Progenitor cell of endocrine pancreas (in vitro differentiated cells): Measurements from ENCODE around the gene PARD3. TPM values are rescaled to one million over a fixed set of nuclear protein-coding genes. Genes with fewer than 3 reads are reported as not detected.

Experiments used
- DNase-seq: peaks from one replicate; pipeline ENCODE4 v3.0.0; 2021; ENCODE audit warnings: low spot score; ENCODE audit not compliant: unreplicated experiment
- H3K27ac Mint-ChIP-seq: 2 replicates; pipeline ENCODE4 v1.8.0; 2021; ENCODE audit warnings: mild to moderate bottlenecking, moderate library complexity, mixed read lengths
- H3K27me3 Mint-ChIP-seq: 2 replicates; pipeline ENCODE4 v1.8.0; 2021; ENCODE audit warnings: mixed read lengths
- H3K36me3 Mint-ChIP-seq: 2 replicates; pipeline ENCODE4 v1.8.0; 2022; ENCODE audit warnings: mixed read lengths; ENCODE audit not compliant: insufficient read depth
- H3K4me1 Mint-ChIP-seq: 2 replicates; pipeline ENCODE4 v1.8.0; 2021; ENCODE audit warnings: low read depth, mixed read lengths
- H3K4me3 Mint-ChIP-seq: 2 replicates; pipeline ENCODE4 v1.8.0; 2021; ENCODE audit warnings: low read depth, mild to moderate bottlenecking, moderate library complexity, mixed read lengths
- H3K9me3 Mint-ChIP-seq: 2 replicates; pipeline ENCODE4 v1.8.0; 2021; ENCODE audit warnings: low read depth, mixed read lengths
- total RNA-seq: library from RNA; stranded (reverse); gene quantifications from 2 replicates; pipeline ENCODE4 v1.2.1, GENCODE V29; 2021
- TF ChIP-seq, protein P1 (sequence below): fragments of 200-600 bp; sonication (generic); IDR thresholded peaks from one replicate; pipeline ENCODE4 v1.5.0; 2021; ENCODE audit warnings: antibody characterized with exemption, mild to moderate bottlenecking; ENCODE audit not compliant: unreplicated experiment

The PARD3 gene
- total RNA-seq, 1 donor from 2014 or later: 85.3 TPM

DNA sequence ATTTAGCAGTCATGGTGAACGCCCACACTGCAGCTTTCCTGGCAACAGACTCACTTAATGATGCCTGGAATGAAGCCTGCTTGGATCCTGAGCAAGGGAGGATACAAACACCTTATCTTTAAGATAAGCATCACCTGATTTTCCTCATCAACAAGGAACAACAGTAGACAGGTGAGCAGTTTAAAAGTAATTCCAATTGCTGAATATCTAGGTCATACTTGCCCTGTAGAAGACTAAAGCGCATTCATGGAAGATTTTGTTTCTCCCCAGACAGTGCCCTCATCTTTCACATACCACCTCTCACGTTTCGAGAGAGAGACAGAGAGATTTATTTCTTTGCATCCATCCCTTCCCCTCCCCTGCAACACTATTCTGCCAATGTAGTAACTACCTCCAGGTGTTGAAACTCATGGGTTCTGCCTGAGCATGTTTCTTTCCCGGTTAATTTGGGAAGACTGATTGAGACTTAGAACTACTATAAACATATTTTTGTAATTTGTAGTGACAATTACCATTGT is 660.7 kb downstream of the PARD3 start:
- no peak for DNase-seq
- no peak overlapping the region for H3K27ac Mint-ChIP-seq
- TF ChIP-seq, protein P1, sequence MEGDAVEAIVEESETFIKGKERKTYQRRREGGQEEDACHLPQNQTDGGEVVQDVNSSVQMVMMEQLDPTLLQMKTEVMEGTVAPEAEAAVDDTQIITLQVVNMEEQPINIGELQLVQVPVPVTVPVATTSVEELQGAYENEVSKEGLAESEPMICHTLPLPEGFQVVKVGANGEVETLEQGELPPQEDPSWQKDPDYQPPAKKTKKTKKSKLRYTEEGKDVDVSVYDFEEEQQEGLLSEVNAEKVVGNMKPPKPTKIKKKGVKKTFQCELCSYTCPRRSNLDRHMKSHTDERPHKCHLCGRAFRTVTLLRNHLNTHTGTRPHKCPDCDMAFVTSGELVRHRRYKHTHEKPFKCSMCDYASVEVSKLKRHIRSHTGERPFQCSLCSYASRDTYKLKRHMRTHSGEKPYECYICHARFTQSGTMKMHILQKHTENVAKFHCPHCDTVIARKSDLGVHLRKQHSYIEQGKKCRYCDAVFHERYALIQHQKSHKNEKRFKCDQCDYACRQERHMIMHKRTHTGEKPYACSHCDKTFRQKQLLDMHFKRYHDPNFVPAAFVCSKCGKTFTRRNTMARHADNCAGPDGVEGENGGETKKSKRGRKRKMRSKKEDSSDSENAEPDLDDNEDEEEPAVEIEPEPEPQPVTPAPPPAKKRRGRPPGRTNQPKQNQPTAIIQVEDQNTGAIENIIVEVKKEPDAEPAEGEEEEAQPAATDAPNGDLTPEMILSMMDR: no peak
- no peaks in the 10 kb centered on the region for H3K9me3 Mint-ChIP-seq
- no peaks in the 10 kb centered on the region for H3K27me3 Mint-ChIP-seq
- no peak overlapping the region for H3K4me3 Mint-ChIP-seq
- no peaks in the 10 kb centered on the region for H3K36me3 Mint-ChIP-seq
- no peaks in the 10 kb centered on the region for H3K4me1 Mint-ChIP-seq

DNA sequence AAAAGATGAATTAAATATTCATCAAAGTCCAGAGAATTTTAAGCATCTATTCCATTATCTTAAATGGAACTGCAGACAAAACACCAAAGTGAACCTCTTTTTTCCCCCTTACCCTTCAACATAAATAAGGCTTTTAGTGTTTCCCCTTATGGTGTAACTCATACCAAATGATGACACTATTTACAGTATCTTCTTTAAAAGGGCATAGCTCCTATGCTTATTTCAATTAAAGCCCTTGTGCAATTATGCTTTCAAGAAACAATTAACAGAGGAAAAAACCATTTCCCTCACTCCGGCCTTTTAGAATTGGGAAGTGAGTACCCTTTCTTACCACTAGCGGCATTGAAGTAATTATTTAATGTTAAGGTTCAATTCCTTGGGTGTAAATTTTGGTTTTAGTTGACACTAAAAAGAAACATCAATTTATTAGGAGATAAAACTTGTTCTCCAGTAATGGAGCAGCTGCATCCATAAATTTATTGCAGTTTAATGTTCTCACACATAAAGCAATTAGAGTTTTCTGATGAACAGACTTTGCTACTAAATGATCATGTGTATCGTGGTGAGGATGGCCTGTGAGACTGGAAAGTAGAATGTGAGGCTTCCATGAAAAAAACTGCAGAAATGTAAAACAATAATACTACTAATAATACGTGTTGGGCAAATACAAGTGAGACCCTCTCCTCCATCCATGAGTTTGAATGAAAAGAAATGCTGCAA is 661.3 kb downstream of the PARD3 start:
- no peaks in the 10 kb centered on the region for H3K27me3 Mint-ChIP-seq
- H3K27ac Mint-ChIP-seq: no peak overlapping the region
- no peaks in the 10 kb centered on the region for H3K36me3 Mint-ChIP-seq
- TF ChIP-seq, protein P1: no peak
- H3K9me3 Mint-ChIP-seq: no peaks in the 10 kb centered on the region
- no peaks in the 10 kb centered on the region for H3K4me1 Mint-ChIP-seq
- DNase-seq: no peak
- no peak overlapping the region for H3K4me3 Mint-ChIP-seq

DNA sequence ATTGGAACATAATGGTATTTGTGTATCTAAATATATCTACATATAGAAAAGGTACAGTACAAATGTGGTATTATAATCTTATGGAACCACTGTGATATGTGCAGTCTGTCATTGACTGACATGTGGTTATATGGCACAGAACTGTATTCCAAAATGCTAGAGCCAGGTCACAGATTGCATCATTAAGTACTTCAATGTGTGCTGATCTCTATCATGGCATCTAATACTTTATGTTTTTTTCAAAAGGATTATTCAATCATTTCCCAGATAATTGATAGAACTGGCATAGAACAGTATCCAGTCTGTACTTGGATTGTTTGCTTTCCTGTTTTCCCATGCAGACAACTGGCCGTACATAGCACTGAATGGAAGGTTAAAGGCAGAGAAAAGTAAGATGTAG is 662.7 kb downstream of the PARD3 start:
- Mint-ChIP-seq H3K4me1 (peaks cover 3% of the 10 kb centered on the region), H3K9me3 (no peaks in the 10 kb centered on the region), H3K27me3 (no peaks in the 10 kb centered on the region), H3K36me3 (no peaks in the 10 kb centered on the region), H3K4me3 (no peak overlapping the region), H3K27ac (no peak overlapping the region)
- no peak for DNase-seq
- TF ChIP-seq, protein P1: no peak

DNA sequence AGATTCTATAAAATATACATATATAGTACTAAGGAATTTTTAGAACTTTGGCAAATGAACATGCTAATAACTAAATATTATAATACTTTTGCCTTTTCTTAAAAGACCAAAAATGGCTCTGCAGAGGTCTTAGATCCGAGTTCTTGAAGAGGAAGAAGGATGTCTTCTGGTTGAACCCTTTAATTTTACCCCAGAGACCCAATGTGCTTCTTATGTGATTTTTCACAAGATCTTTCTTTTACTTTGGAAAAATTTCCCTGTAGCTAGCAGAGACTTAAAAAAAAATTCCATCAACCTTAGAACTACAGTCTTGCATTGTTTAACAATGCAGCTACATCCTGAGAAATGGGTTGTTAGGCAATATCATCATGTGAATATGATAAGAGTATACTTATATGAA is 663.2 kb downstream of the PARD3 start:
- no peak for DNase-seq
- TF ChIP-seq, protein P1: no peak
- H3K27me3 Mint-ChIP-seq: no peaks in the 10 kb centered on the region
- no peak overlapping the region for H3K4me3 Mint-ChIP-seq
- H3K27ac Mint-ChIP-seq: no peak overlapping the region
- H3K9me3 Mint-ChIP-seq: no peaks in the 10 kb centered on the region
- no peaks in the 10 kb centered on the region for H3K36me3 Mint-ChIP-seq
- H3K4me1 Mint-ChIP-seq: peaks cover 3% of the 10 kb centered on the region

DNA sequence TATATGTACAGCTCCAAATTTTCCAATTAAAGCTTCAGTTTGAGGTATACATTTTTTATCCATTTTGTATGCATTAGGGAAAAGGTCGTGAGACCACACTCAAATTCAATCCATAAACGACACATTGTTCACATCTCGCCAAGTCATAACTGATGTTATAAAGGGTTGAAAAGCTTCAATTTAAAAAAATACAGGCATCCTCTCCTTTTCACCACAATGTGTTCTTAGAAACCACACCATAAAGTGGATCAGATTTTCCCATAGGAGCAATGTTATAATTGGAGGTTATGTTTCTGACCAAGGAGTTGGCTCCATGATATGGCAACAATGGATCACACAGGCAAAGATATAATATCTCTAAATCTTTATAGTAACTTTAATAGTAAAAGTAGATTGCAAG is 663.6 kb downstream of the PARD3 start:
- H3K27ac Mint-ChIP-seq: no peak overlapping the region
- H3K27me3 Mint-ChIP-seq: no peaks in the 10 kb centered on the region
- TF ChIP-seq, protein P1: no peak
- no peaks in the 10 kb centered on the region for H3K36me3 Mint-ChIP-seq
- H3K9me3 Mint-ChIP-seq: no peaks in the 10 kb centered on the region
- DNase-seq: no peak
- H3K4me3 Mint-ChIP-seq: no peak overlapping the region
- H3K4me1 Mint-ChIP-seq: peaks cover 3% of the 10 kb centered on the region
